Jurkat, Clone E6-1 (cell line): ENCODE results near the gene EEIG1.
A peak's percentile ranks its signal among the peaks of the same experiment; 100 is the strongest.

Source experiments
- DNase-seq: peaks from one replicate; pipeline ENCODE4 v3.0.0-alpha.2; 2011; ENCODE audit warnings: low read depth, low spot score
- H3K4me3 ChIP-seq: 2 replicates; pipeline ENCODE4 v1.5.1; 2011; ENCODE audit warnings: mild to moderate bottlenecking, low read length, control low read depth, moderate library complexity

EEIG1 gene

DNA sequence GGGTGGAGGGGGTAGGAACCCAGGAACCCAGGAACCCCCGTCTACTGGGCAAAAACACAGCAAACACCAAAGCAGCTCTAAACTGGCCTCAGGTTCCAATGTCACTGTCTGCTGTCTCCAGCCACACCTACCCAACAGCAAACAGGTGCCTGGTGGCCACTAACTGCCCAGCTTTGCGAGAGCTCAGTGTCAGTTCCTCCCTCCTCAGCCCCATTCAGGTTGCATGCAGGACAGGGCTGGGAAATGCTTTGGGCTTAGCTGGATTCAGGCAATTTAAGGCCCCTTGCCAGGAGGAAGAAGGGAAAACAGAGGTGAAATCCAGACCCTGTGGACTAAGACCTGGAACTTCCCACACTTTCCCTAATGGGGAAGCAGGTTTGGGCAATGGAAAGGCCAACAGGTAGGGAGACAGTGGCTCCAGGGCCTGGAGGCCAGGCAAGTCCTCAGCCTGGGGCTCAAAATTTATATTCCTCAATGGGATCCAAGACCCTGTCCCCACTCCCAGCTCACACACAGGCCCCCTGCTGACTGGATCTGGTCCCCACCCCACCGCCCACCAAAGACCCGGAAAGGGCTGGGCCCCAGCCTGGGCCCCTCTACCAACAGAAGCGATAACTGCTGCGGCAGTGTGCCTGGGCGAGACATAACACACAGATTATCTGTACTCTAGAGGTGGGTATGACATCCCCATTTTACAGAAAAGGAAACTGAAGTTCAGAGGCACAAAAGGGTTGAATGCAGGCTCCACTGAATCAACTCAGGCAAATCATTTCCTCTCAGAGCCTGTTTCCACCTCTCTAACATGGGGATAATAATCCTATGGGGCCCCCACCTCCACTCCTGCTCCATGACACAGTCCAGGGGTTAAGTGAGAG is 3.5 kb downstream of the EEIG1 start:
- DNase-seq = no peak
- no peak overlapping the region for H3K4me3 ChIP-seq

DNA sequence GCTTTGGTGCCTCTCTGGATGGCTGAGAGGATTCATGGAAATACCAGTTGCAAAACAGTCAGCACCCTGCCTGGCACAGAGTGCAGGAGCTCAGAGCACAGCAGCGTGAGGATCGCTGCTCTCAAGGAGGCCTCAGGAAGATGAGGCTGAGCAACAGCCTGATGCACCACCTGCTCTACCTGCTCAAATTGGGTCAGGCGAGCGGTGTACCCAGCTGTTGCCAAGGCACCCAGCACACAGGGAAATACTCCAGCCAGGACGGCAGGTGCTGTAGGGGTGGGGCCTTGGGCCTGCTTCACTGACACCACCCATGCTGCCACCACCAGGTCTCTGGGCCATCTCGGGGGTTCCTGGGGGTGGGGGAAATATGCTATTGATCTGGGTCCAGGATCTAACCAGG is 4.3 kb downstream of the EEIG1 start:
- no peak for DNase-seq
- no peak overlapping the region for H3K4me3 ChIP-seq

DNA sequence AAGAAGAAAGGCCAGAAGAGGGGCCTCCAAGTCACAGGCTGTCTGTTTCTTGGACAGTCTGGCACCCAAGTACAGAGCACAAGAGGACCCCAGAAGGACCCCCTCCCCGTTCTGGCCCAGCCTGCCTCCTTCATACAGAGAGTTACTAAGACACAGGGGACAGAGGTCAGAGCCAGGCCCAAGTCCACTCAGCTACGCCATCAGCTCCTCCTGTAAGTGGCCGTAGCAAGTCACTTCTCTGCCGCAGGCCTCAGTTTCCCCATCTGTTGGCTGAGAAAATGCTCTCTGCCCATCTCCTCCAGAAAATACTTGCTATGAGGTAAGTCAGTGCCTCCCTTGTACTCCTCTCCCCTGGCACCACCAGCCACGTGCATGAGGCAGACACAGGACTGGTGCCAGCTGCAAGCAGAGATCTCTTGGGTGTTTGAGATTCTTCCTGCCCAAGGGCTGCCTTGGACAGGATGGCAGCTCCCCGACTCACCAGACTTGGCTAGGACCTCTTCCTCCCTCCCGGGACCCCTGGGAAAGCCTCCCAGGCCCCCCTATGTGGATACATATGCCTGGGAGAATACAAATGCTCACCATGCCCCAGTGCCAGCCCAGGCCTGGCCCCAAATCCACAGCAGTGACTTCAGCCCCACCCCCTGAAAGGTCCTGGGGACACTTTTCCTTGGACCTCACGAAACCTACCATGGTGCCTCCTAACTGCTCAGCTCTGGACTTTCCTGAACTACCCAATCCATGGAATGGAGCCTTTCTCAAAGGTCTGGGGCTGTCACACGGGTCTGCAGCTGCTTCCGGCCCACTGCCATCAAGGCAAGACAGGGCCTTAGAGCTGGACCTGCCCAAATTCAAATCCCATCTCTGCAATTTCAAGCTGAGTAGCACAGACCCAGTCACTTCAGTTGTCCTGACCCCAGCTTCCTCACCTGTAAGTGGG is 5.1 kb downstream of the EEIG1 start:
- no peak overlapping the region for H3K4me3 ChIP-seq
- no peak for DNase-seq

DNA sequence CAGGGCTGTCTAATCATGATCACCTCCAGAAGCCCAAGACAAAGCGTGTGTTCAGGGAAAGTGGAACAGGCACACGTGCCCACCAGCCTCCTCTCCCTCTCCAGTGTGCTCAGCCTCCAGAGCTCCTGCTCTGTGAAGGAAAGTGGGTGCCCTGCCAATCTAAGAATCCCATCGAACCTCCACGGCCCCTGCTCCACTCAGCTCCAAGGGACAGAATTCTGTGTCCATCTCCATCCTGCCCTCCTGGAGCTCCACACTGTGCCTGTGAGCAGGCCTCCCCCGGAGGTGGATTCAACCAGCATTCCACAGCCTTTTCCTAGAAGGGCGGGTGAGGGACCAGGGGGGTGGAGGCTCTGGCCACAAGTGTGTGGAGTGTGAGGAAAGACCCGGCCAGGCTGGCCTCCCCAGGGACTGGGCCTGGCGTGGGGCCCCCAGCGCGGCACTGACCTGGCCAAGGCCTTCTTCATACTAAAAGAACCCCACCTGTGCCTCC is 6.0 kb downstream of the EEIG1 start:
- H3K4me3 ChIP-seq = no peak overlapping the region
- DNase-seq = no peak

DNA sequence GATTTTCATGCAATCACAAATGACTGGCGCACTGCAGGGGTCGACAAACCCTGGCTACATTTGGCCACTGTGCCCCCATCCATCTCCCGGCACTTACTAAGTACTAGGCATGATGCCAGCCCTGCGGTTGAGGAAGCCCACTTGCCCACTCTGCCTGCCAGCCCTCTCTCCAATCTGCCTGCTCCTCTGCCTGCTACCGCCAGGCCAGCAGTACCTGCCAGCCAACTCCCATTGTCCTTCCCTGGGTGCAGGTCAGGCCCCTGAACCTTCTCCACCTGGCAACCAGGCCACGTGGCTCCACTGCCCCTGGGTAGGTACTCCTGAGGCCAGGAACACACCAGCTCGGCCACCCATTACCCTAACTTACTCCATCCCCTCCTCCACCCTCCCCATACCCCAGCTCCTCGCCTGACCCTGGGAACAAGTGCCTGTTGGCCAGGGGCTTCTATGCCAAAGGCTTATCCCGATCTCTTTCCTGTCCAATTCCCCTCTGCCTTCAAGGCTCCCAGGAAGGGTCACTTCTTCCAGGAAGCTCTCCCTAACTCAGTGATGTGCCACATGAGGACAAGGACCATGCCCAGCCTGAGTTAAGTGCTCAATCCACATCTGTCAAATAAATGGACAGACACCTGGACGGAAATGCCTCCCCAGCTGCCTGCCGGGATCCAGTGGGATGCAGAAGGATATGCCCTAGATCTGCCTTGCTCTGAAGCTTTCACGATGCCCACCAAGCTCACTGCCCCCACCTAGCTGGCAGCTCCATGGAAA is 6.6 kb downstream of the EEIG1 start:
- H3K4me3 ChIP-seq = no peak overlapping the region
- no peak for DNase-seq

DNA sequence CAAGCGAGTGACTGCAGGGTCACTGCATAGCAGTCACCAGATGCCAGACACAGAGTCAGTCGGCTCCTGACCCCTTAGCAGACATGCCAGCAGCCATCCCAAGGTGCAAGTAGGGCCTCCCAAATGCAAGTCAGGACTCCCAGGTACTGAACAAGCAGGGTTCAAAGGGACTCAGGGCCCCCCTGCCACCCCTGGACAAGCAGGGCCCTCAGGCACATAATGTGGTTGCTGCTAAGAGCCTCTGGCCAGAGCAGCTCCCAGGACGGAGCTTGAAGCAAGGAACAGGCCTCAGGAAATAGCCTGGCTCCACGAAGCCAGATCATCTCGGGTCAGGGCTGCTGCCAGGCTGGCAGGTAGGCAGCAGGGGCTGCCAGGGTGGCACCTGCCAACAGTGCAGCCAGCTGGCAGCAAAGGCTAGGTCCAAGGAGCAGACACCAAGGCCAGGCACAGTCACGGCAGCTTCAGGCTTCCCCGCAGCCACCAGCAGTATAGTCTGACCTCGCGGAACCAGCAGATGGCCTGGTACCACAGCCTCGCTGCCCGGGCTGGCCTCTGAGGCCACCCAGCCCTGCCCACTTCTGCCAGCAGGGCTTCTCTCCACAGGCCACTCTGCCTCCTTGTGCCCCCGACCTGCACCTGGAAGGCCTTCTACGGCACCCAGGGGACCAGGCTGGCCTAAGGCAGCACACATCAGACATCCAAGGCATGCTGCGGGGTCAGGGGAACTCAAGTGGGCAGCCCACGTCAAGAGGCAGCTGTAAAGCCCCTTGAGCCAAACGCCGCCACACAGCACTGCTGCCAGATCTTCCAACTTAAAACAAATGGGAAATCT is 7.4 kb downstream of the EEIG1 start:
- no peak for DNase-seq
- H3K4me3 ChIP-seq = no peak overlapping the region

DNA sequence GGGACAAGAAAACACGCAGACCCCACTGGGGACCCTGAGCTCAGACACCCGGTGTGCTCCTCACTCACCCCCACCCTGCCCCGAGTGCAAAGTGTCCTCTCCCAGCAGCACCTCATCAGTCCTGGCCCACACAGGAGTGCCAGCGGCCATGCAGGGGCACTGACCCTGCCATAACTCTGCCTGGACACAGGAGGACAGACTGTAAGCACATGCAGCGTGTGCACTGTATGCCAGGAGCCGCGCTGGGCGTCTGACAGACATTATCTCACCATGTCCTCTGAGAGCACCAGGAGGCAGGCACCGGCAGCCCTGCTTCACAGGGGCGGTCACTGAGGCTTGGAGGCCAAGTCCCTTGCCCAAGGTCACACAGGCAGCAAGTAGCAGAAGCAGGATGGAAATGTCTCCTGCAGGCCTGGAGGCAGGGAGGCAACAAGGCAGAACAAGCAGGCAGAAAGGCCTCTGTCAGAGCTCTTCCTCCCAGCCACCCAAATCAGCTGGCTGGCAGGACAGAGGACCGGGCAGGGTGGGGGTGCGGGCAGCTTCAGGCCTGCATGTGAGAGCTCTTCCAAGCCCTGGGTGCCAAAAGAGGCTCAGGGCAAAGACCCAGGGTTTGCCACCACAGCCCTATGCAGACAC is 8.4 kb downstream of the EEIG1 start:
- H3K4me3 ChIP-seq = no peak overlapping the region
- no peak for DNase-seq

DNA sequence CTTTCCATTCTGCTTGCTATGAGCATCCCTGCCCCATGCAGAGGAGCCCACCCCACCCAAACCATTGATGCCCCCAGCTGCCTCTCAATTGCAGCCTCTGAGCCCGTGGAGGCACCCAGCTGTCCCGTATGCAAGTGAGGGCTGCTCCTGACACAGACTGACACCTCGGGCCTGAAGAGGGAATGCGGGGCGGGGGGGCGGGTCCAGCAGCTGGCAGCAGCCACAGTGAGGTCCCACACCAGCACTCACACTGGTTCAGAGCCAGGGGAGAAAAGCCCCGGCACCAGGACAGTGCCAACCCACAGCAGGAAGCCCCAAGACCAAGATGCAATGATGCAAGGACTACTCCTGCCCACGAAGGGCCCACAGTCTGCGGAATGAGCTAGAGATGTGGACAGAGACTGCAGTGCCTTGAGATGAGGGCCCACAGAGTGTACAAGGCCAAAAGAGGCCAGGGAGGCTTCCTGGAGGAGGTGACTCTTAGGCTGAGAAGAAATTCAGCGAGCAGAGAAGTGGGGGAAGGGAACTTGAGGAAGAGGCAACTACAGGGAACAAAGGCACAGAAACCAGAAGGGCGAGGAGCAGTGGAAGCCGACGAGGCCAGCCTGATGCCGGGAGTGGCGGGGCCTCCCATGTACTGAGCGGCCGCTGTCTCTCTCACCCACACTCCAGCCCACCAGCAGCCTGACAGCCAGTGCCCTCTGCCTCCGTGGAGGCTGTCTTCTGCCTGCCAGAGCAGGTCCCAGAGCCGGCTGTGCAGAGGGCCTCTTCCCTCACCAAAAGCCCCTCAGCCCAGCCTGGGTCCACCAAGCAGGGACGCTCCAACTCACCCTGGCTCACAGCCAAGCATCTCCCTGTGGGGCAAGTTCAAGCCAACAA is 9.2 kb downstream of the EEIG1 start:
- no peak overlapping the region; the same call in 1 of the 2 replicates for H3K4me3 ChIP-seq
- no peak for DNase-seq

DNA sequence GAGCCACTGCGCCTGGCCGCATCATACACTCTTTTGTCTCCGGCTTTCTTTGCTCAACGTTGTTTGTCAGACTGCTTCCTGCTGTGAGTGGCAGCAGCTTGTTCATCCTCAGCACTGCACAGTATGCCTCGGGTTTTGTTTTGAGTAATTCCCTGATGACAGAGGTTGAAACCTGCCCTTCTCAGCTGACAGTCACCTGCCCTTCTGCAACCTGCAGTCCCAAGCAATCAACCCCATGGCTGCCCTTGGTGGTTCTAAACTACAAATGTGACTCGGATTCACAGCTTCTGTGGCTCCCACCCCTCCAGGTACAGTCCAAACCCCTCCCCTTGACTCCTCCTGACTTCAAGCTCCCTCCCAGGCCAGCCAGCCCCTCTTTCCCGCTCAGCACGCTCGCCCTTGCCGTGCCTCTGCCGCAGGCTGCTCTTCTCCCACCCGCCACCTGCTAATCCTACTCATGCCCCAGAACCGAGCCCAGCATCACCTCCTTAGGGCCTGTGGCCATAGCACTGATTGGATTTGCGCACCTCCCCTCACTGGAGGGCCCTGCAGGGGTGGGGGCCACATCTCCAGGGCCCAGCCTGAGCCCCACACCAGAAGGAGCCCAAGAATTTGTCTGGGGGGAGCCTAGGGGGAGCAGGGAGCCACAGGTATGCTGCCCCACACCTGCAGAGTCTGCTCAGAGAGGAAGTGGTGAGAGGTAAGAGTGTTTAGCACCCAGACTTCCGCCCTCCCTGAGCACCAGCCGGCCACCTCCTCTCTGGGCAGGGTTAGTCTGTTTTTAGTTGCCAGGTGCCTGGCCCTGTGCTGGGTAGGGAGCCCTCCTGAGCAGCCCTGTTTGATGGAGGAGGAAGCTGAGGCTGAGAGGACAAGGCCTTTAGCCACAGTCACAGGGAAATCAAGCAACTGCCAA is 10.1 kb downstream of the EEIG1 start:
- peak; percentile 81 for DNase-seq

DNA sequence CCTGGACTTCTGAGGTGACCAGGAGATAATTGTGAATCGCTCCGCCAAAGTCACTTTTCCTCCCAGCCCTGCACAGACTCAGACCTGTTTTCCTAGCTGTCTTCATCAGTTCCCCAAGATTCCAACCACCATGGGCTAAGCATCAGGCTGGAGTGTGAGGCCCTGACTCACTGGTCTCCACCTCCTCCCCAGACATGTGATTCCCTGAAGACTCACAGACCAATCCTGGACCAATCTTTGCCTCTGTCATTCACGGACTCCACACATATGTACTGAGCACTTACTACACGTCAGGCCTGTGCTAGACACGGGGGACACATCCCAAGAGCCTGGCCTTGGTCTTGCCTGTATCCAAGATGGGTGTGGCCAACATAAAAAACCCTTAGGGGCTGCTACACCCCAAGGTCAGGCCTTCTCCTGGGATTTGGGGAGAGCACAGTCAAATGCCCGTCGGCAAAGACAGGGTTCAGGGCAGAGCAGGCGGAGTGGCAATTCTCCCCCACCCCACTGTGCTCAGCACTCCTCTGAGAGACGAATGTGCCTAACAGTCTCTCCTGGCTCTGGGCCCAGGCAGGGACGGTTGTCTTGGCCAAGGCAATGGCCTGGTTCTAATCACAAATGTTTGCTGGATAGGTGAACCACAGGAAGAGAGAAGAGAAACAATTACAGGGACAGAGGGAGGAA is 11.9 kb downstream of the EEIG1 start:
- DNase-seq = no peak
- no peak overlapping the region for H3K4me3 ChIP-seq

More for the DNA sequence above, 10.1 kb downstream of the EEIG1 start:
- peak overlapping the region; percentile 16 for H3K4me3 ChIP-seq

DNA sequence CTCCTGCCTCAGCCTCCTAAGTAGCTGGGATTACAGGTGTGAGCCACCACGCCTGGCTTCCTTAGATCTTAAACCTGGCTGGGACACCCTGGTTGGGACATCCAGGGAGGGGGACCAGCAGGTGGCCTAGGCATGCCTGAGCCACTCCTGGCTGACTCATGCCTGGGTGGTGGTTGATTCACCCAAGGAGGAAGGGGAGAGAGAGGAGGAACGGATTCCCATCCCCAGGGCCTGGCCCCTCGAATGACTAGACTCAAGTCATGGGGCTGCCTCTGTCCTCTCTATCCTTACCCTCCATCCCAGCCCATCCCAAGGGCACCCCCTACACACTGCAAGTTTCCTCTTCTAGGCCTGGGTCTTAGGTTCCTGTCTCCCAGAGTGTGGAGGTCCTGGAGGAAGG is 12.7 kb downstream of the EEIG1 start:
- no peak overlapping the region for H3K4me3 ChIP-seq
- no peak for DNase-seq

DNA sequence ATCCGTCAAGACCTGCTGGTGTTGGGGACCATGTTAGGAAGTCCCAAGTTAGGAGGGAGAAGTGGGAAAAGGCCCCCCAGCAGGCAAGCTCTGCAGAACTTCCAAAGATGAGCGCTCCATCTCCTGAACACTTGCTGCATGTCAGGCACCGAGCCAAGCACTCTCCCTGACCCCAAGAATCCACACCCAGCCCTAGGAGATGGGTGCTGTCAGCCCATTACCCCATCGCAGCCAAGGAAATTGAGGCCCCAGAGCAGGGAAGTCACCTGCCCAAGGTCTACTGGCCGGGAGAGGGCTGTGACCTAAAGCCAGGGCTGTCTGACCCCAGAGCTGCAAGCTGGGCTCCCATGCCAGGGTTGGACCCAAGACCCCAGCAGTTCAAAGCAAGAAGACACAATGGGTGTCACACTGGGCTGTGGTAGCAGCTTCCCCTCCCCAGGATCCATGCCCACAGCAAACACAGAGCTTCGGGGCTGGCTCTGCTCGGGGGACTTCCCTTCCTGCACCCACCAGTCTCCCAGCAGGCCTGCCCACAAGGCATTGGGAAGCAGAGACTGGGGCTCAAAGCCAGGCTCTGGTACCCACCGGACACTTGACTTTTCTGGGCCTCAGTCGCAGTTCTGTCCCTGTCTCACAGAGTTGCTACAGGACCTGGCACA is 13.5 kb downstream of the EEIG1 start:
- H3K4me3 ChIP-seq = no peak overlapping the region

DNA sequence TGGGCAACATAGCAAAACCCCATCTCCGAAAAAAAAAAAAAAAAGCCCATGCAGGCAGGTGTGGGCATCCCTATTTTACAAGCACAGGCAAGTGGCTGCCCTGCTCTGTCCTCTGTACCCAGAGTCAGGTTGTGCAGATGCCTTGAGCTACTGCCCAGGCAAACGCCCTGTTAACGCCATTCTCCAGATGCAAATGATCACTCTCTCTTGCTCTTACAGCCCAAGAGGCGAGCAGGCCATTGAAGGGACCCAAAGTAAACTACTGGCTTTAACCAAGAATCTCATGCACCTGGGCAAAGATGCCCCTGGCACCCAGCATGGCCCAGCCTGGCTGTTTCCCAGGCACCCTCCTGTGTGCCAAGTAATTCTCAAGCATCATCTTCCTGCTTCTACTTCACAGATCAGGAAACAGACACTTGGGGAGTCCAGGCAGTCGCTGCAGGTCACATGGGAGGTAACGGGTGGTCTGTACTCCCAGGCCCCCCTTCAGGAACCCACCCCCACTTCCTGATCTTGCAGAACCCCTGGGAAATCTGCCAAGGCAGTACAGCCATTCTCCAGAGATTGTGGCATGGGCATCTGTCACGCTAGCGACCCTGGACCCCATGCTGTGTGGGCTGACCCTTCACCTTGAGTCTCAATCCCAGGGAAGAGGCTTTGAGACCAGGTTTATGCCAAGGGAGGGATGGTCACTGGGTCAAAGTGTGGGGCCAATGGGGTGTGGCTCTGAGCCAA is 14.2 kb downstream of the EEIG1 start:
- no peak for DNase-seq
- no peak overlapping the region for H3K4me3 ChIP-seq

More for the DNA sequence above, 13.5 kb downstream of the EEIG1 start:
- no peak for DNase-seq

DNA sequence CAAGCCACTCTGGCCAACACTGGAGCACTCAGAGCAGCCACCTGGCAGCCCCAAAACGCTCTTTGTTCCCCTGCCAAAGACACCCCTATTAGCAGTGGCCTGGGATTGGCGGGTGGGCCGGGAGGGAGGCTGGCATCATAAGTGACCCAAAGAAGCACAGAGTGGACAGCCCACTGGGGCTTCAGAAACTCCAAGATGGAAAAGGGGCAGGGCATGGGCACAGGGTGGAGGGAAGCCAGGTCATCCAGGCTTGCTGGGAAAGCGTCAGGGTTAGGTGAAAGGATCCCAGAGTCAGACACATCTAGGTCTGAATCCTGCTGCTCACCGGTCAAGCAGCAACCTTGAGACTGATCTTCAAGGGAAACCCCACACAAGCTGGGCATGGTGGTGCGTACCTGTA is 14.8 kb downstream of the EEIG1 start:
- H3K4me3 ChIP-seq = no peak overlapping the region
- no peak for DNase-seq
